ENCODE data around the gene MEF2C.

MEF2C gene

DNA sequence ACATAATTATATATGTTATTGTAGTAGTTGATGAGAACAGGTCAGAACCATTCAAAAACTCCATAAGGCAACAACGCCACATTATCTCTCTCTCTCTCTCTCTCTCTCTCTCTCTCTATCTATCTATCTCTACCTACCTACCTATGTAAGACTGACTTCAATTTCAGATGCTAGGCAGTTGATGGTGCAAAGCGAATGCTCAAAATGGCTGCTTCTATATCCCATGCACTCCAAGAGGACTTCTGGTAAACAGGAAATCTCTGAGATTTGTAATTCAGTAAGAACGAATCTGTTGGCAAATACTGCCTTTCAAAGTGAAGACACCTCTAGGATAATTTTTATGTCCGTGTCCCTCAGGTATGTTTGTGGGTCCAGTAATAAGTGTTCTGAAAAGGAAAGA is 43.7 kb downstream of the MEF2C start:
- no peak overlapping the region for H3K4me3 Mint-ChIP-seq
- H3K27me3 Mint-ChIP-seq = no peaks in the 10 kb centered on the region
- H3K9me3 Mint-ChIP-seq = peaks cover 0 to 4% of the 10 kb centered on the region in 2 donors
- H3K4me1 Mint-ChIP-seq (ENCODE audit: low read depth in 2 of 2) = no peaks in the 10 kb centered on the region
- H3K36me3 Mint-ChIP-seq (ENCODE audit: insufficient read depth) = peaks cover 3% of the 10 kb centered on the region
- DNase-seq (no peak), ATAC-seq (replicated peaks) (no peak)
- H3K27ac Mint-ChIP-seq = no peak overlapping the region

DNA sequence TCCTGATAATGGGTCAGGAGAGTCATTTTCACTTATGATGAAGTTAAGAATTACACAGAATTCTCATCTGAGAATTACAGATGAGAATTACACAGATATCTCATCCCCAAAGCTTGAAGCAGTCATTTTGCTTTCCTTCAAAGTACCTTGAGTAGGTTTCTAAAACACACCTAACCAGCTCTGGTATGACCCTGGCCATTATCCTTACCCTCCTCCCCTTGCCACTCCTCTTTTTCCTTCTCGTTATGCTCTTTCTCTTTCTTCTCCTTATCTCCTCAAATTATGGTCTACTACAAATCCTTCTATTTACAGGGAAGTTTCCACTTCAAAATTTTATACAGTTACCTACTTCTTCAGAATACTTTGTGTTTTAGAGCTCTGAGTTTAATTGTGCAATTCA is 44.5 kb downstream of the MEF2C start:
- Mint-ChIP-seq H3K4me1 (ENCODE audit: low read depth in 2 of 2) (no peaks in the 10 kb centered on the region), H3K27ac (no peak overlapping the region), H3K9me3 (peaks cover 0 to 4% of the 10 kb centered on the region in 2 donors), H3K27me3 (no peaks in the 10 kb centered on the region), H3K36me3 (ENCODE audit: insufficient read depth) (peaks cover 3% of the 10 kb centered on the region), H3K4me3 (no peak overlapping the region)
- ATAC-seq (replicated peaks) (no peak), DNase-seq (no peak)

DNA sequence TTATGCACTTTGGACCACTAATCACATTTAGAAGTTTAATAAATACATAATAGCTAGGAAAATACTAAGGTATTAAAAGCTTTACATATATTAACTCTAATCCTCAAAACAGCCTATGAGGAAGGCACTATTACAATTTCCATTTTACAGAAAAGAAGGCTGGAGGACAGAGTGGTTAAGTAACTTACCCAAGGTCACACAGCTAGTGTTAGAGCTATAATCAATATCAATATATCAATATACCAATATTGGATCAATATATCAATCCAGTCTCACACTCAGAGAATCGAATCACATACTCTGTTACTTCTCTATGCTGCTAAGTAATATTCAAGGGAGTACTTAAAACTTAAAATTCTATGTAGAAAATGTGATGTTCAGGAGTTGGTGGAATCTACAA is 45.2 kb downstream of the MEF2C start:
- peaks cover 0 to 4% of the 10 kb centered on the region in 2 donors for H3K9me3 Mint-ChIP-seq
- no peaks in the 10 kb centered on the region for H3K4me1 Mint-ChIP-seq (ENCODE audit: low read depth in 2 of 2)
- H3K4me3 Mint-ChIP-seq = no peak overlapping the region
- DNase-seq (no peak), ATAC-seq (replicated peaks) (no peak)
- no peaks in the 10 kb centered on the region for H3K27me3 Mint-ChIP-seq
- no peak overlapping the region for H3K27ac Mint-ChIP-seq
- H3K36me3 Mint-ChIP-seq (ENCODE audit: insufficient read depth) = peaks cover 3% of the 10 kb centered on the region

DNA sequence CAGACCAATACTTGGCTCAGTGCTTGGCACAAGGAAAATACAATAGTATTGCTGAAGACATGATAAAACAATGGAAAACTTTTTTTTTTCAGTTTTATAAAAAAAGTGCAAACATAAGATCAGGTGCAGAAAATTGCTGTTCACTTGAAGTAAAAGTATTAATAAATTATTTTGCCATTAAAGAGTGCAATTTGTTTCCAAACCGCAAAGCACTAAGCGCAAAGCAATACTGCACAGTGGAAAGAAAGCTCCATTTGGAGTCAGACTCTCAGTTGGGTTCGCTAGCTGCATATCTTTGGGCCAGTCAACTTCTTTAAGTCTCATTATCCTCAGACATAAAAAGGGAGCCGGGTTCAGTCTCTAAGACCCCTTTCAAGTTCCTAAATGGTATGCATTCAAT is 45.8 kb downstream of the MEF2C start:
- no peaks in the 10 kb centered on the region for H3K27me3 Mint-ChIP-seq
- peaks cover 0 to 4% of the 10 kb centered on the region in 2 donors for H3K9me3 Mint-ChIP-seq
- no peak overlapping the region for H3K27ac Mint-ChIP-seq
- peaks cover 3% of the 10 kb centered on the region for H3K36me3 Mint-ChIP-seq (ENCODE audit: insufficient read depth)
- DNase-seq (no peak), ATAC-seq (replicated peaks) (no peak)
- no peak overlapping the region for H3K4me3 Mint-ChIP-seq
- H3K4me1 Mint-ChIP-seq (ENCODE audit: low read depth in 2 of 2) = no peaks in the 10 kb centered on the region

DNA sequence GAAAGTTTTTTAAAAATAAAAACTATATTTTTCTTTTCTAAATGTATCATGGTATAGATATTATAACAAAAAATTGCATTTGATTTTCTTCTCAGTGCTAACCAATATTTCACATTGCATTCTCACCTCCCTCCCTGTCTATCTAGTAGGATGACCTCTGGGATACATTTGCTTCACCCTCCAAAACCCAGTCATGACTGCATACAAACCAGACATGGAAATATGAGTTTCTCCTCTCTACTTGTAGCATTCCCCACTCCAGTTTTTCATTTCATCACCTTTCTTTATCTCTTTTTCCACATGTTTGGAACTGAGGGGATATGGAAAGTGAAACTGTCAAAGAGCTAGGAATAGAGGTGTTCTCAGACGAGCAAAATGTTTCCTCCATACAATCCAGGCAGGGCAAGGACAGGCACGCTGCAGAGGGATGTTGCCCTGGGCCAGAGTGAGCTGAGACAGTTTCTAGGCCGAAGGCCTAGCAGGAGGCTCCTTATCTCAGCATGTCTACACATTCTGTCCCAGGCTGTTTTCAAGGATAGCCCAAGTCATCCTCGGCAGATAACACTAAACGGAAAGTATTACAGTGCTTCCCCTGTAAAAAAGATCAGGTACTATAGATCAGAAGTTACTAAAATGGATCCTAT is 46.7 kb downstream of the MEF2C start:
- H3K36me3 Mint-ChIP-seq (ENCODE audit: insufficient read depth) = peaks cover 3% of the 10 kb centered on the region
- H3K9me3 Mint-ChIP-seq = peaks cover 0 to 4% of the 10 kb centered on the region in 2 donors
- no peaks in the 10 kb centered on the region for H3K4me1 Mint-ChIP-seq (ENCODE audit: low read depth in 2 of 2)
- DNase-seq (no peak), ATAC-seq (replicated peaks) (no peak)
- no peak overlapping the region for H3K27ac Mint-ChIP-seq
- H3K4me3 Mint-ChIP-seq = no peak overlapping the region
- no peaks in the 10 kb centered on the region for H3K27me3 Mint-ChIP-seq

DNA sequence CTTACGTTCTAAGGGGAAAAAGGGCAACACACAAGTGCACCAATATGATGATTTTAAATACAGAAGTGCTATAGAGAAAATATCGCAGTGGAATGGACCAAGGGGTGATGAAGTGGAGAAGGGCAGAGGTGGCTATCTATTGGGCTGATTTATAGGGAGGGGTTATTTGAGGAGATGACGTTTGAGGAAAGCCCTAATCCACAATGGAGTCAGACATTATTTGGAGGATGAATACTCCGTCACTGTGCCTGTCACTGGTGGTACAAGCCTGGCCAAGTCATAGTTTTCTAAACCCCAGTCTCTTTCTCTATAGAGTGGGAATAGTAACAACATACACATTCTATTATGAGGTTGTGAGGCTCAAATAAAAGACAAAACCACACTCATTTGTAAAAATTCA is 48.5 kb downstream of the MEF2C start:
- ATAC-seq (replicated peaks) (no peak), DNase-seq (no peak)
- no peaks in the 10 kb centered on the region for H3K4me1 Mint-ChIP-seq (ENCODE audit: low read depth in 2 of 2)
- no peaks in the 10 kb centered on the region for H3K36me3 Mint-ChIP-seq (ENCODE audit: insufficient read depth)
- H3K4me3 Mint-ChIP-seq = no peak overlapping the region
- peaks cover 0 to 4% of the 10 kb centered on the region in 2 donors for H3K9me3 Mint-ChIP-seq
- no peak overlapping the region for H3K27ac Mint-ChIP-seq
- no peaks in the 10 kb centered on the region for H3K27me3 Mint-ChIP-seq

DNA sequence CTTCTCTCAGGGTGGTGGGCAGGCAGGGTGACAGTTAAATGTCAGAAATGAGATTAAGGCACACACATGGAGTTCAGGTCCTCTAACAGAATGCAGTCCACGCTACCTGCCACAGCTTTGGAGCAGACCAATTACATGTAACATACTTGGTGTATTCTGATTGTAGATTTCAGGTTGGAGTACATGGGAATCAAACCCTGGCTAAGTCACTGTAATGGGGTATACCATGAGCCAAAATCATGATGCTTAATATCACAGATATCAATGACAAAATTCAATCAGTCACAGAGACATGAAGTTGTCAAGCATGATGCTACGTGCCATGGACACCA is 48.9 kb downstream of the MEF2C start:
- Mint-ChIP-seq H3K4me3 (no peak overlapping the region), H3K27ac (no peak overlapping the region), H3K9me3 (peaks cover 0 to 4% of the 10 kb centered on the region in 2 donors), H3K36me3 (ENCODE audit: insufficient read depth) (peaks cover 2% of the 10 kb centered on the region), H3K27me3 (no peaks in the 10 kb centered on the region), H3K4me1 (ENCODE audit: low read depth in 2 of 2) (no peaks in the 10 kb centered on the region)
- no peak for DNase-seq
- ATAC-seq (replicated peaks) = no peak

DNA sequence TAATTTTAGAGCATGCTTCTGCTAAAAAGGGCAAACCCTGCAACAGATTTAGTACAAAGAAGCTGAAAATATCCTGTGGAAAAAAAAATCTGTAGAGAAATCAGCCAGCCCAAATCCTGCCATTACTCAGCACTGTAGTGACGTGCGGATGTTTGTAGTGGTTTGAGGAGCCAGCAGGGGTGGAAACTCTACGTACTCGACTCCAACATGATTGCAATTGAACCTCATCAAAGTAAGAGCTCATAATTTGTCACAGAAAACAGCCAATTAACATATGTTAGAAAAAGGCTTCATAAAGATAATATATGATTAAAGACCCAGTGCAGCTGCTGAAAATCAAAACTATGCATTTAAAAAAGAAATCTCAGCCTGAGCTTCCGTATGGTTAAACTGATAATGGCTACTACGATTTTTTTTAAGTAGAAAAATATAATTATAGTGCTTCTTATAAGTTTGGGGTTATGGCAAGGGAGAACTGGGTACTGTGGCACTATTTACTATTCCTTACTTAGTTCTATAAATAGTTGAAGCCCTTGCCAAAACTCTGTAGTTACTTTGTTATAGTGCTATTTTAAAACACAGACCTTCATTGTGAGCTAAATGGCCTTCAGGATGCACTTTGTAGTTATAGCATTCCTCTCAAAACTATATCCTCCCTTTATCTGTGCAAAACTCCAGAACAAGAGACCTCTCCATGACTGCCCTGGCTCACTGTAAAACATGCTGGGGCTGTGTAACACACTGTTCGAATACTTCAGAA is 49.4 kb downstream of the MEF2C start:
- Mint-ChIP-seq H3K9me3 (peaks cover 0 to 4% of the 10 kb centered on the region in 2 donors), H3K4me3 (no peak overlapping the region), H3K27me3 (no peaks in the 10 kb centered on the region), H3K4me1 (ENCODE audit: low read depth in 2 of 2) (no peaks in the 10 kb centered on the region), H3K36me3 (ENCODE audit: insufficient read depth) (peaks cover 2% of the 10 kb centered on the region), H3K27ac (no peak overlapping the region)
- DNase-seq = no peak
- no peak for ATAC-seq (replicated peaks)

DNA sequence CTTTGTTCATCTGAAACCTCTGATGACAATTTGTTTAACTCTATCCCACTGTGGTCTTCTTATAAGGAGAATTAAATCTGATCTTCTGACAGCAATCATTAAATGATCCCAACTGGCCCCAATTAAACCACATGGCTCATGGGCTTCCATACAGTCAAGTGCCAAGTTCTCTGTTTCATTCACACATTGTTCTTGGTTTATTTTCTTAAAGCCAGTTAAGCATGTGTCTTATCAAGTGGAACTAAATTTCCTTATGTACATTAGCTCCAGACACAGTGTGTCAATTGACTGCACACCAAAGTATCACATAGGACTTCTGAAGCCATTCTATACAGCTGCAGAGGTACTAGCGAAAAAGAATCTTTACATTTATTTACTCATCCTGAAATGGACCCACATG is 51.2 kb downstream of the MEF2C start:
- H3K4me3 Mint-ChIP-seq = no peak overlapping the region
- H3K9me3 Mint-ChIP-seq = peaks cover 0 to 4% of the 10 kb centered on the region in 2 donors
- DNase-seq (no peak), ATAC-seq (replicated peaks) (no peak)
- peaks cover 2% of the 10 kb centered on the region for H3K36me3 Mint-ChIP-seq (ENCODE audit: insufficient read depth)
- H3K4me1 Mint-ChIP-seq (ENCODE audit: low read depth in 2 of 2) = no peaks in the 10 kb centered on the region
- no peak overlapping the region for H3K27ac Mint-ChIP-seq
- H3K27me3 Mint-ChIP-seq = no peaks in the 10 kb centered on the region

DNA sequence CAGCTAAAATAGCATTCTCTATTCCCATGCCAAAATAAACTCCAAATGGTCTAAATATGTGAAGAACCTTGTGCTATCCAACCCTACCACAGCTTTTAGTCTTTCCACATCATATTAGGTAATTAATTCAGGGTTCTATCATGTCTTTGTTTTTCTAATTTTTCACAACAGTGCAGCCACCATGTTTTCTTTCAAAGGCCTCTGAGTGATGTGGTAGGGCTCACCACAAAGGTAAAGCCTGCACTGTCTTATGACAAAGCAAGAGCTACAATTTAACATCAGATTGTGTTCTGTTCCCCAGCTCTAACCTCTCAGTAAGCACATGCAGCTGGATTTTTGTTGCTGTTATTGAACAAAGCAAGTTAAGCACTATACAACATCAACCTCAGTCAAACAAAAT is 52.4 kb downstream of the MEF2C start:
- no peak for ATAC-seq (replicated peaks)
- no peak for DNase-seq
- Mint-ChIP-seq H3K36me3 (ENCODE audit: insufficient read depth) (peaks cover 2% of the 10 kb centered on the region), H3K27me3 (no peaks in the 10 kb centered on the region), H3K27ac (no peak overlapping the region), H3K9me3 (peaks cover 0 to 4% of the 10 kb centered on the region in 2 donors), H3K4me1 (ENCODE audit: low read depth in 2 of 2) (no peaks in the 10 kb centered on the region), H3K4me3 (no peak overlapping the region)

DNA sequence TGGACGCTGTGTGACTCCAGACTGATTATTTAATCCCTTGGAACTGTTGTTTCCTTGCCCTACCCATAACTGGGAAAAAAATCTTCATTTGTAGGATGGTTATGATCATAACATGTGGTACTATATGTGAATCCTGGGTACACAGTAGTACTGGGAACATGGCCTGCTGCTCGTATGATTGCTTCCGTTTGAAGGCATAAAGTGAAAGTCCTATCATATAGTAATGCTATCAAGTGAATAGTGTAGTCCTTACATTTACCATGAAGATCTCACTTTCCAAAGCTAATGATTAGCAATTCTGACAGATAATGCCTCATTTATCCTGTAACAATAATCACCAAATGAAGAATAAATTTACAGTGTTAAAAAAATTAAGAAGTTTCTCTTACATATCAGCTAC is 53.2 kb downstream of the MEF2C start:
- no peak overlapping the region for H3K27ac Mint-ChIP-seq
- H3K4me1 Mint-ChIP-seq (ENCODE audit: low read depth in 2 of 2) = no peaks in the 10 kb centered on the region
- peaks cover 2% of the 10 kb centered on the region for H3K36me3 Mint-ChIP-seq (ENCODE audit: insufficient read depth)
- no peaks in the 10 kb centered on the region for H3K27me3 Mint-ChIP-seq
- no peak for DNase-seq
- peaks cover 0 to 4% of the 10 kb centered on the region in 2 donors for H3K9me3 Mint-ChIP-seq
- H3K4me3 Mint-ChIP-seq = no peak overlapping the region
- no peak for ATAC-seq (replicated peaks)

DNA sequence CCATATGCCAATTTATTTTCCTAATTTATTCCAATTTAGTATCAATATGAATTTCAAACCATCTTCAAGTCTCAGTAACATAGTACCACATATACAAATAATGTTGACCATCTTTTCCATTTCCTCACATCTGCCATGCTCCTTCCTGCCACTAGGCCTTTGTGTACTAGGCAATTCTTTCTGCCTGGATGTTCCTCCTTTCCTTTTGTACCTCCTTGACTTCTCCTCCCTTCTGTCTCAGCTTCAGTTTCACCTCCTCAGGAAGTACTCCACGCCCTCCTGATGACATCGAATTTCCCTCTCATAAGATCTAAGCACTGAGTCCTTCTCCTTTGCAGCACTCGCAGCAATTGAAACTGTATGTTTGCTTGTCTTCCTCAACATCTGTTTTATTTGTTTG is 53.9 kb downstream of the MEF2C start:
- Mint-ChIP-seq H3K27me3 (no peaks in the 10 kb centered on the region), H3K4me1 (ENCODE audit: low read depth in 2 of 2) (no peaks in the 10 kb centered on the region), H3K4me3 (no peak overlapping the region), H3K36me3 (ENCODE audit: insufficient read depth) (peaks cover 2% of the 10 kb centered on the region), H3K9me3 (no peaks in the 10 kb centered on the region), H3K27ac (no peak overlapping the region)
- DNase-seq = no peak
- no peak for ATAC-seq (replicated peaks)

DNA sequence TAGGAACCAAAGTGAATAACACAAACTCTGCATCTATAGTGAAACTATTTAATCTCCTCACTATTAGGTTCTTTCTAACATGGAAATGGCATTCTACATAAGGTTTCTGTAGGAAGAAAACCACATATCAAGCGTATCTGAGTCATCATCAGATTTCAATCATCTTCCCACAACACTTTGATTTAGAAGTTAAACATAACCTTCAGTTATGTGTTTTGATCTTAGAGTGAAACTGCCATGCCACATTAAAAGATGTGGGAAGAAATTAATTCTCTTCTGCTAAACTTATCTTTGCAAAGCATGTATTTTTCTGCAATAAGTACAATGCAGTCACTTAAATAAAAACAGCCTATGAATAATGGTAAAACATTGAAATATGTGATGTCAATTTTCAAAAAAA is 55.0 kb downstream of the MEF2C start:
- Mint-ChIP-seq H3K9me3 (no peaks in the 10 kb centered on the region), H3K4me3 (no peak overlapping the region), H3K27me3 (no peaks in the 10 kb centered on the region), H3K36me3 (ENCODE audit: insufficient read depth) (peaks cover 2% of the 10 kb centered on the region), H3K4me1 (ENCODE audit: low read depth in 2 of 2) (no peaks in the 10 kb centered on the region), H3K27ac (no peak overlapping the region)
- ATAC-seq (replicated peaks) (no peak), DNase-seq (no peak)

All from effector memory CD8-positive, alpha-beta T cell (primary cell).